KMS-11 (cell line): Measurements from ENCODE around the gene PARVB.

Source experiments
- H2AFZ ChIP-seq: fragments of 200-600 bp; sonication (generic); 2 replicates; pipeline ENCODE4 v1.6.1; 2016; ENCODE audit warnings: antibody characterized with exemption, mixed run types, low read depth
- H3K27ac ChIP-seq: fragments of 200-600 bp; sonication (generic); 2 replicates; pipeline ENCODE4 v1.6.1; 2016; ENCODE audit warnings: mild to moderate bottlenecking, mixed run types
- H3K27me3 ChIP-seq: fragments of 200-600 bp; sonication (generic); 2 replicates; pipeline ENCODE4 v1.6.1; 2017; ENCODE audit warnings: mild to moderate bottlenecking, low read depth, mixed run types, moderate library complexity; ENCODE audit not compliant: insufficient read depth
- H3K36me3 ChIP-seq: fragments of 200-600 bp; sonication (generic); 2 replicates; pipeline ENCODE4 v1.6.1; 2017; ENCODE audit warnings: mild to moderate bottlenecking, mixed run types; ENCODE audit not compliant: insufficient read depth
- H3K4me1 ChIP-seq: fragments of 200-600 bp; sonication (generic); 2 replicates; pipeline ENCODE4 v1.6.1; 2016; ENCODE audit warnings: mild to moderate bottlenecking, low read depth, mixed run types; ENCODE audit not compliant: poor library complexity, severe bottlenecking
- H3K4me2 ChIP-seq: fragments of 200-600 bp; sonication (generic); 2 replicates; pipeline ENCODE4 v1.7.0; 2016; ENCODE audit warnings: mild to moderate bottlenecking, mixed run types
- H3K4me3 ChIP-seq: fragments of 200-600 bp; sonication (generic); IDR thresholded peaks from 2 replicates; pipeline ENCODE4 v1.6.1; 2017; ENCODE audit warnings: low read depth, low read length, mixed read lengths; ENCODE audit not compliant: insufficient read depth
- H3K79me2 ChIP-seq: fragments of 200-600 bp; sonication (generic); 2 replicates; pipeline ENCODE4 v1.6.1; 2016; ENCODE audit warnings: low read depth, mixed run types; ENCODE audit not compliant: insufficient read depth
- H3K9ac ChIP-seq: fragments of 200-600 bp; sonication (generic); 2 replicates; pipeline ENCODE4 v1.6.1; 2016; ENCODE audit warnings: mild to moderate bottlenecking, mixed run types
- H4K20me1 ChIP-seq: fragments of 200-600 bp; sonication (generic); 2 replicates; pipeline ENCODE4 v1.6.1; 2016; ENCODE audit warnings: mild to moderate bottlenecking, mixed run types; ENCODE audit not compliant: insufficient read depth
- CTCF ChIP-seq: fragments of 200-600 bp; sonication (generic); conservative IDR thresholded peaks from 2 replicates; pipeline ENCODE4 v1.6.1; 2017; ENCODE audit warnings: low read depth, mild to moderate bottlenecking, antibody characterized with exemption, low read length, moderate library complexity, mixed read lengths

PARVB gene

DNA sequence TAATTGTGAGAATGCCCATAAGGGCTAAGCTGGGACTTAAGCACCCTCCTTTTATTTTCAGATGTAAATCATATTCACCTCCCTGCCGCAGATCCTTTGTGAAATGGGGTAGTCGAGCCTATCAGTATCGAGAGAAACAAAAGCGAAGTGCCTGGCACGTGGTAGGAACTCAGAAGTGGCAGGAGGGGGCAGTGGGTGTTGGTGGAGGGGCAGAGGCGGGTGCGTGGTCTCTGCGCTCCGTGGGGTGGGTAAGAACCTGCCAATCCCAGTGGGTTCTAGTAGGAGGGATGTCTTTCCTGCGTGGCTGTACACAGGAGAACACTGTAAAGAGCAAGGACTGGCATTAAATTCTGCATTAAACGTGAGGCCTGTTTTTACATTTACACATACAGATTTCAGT is 21.8 kb upstream of the PARVB start:
- TF ChIP-seq CTCF = no peak
- Histone ChIP-seq H3K36me3 (no peaks in the 10 kb centered on the region), H3K9ac (no peak overlapping the region), H3K4me3 (no peak overlapping the region), H2AFZ (no peak overlapping the region), H3K4me1 (no peaks in the 10 kb centered on the region), H3K27me3 (no peaks in the 10 kb centered on the region), H4K20me1 (no peaks in the 10 kb centered on the region), H3K27ac (no peak overlapping the region), H3K79me2 (no peaks in the 10 kb centered on the region), H3K4me2 (no peak overlapping the region)

- Histone ChIP-seq H3K4me1 (no peaks in the 10 kb centered on the region), H3K27me3 (no peaks in the 10 kb centered on the region), H3K4me3 (no peak overlapping the region), H3K36me3 (no peaks in the 10 kb centered on the region), H3K27ac (no peak overlapping the region), H3K4me2 (no peak overlapping the region), H4K20me1 (no peaks in the 10 kb centered on the region), H3K79me2 (no peaks in the 10 kb centered on the region), H2AFZ (no peak overlapping the region), H3K9ac (no peak overlapping the region)
- no peak for TF ChIP-seq CTCF
These were observed 21.1 kb upstream of the PARVB start for GRCh38 chr22:44002997-44003396.

DNA sequence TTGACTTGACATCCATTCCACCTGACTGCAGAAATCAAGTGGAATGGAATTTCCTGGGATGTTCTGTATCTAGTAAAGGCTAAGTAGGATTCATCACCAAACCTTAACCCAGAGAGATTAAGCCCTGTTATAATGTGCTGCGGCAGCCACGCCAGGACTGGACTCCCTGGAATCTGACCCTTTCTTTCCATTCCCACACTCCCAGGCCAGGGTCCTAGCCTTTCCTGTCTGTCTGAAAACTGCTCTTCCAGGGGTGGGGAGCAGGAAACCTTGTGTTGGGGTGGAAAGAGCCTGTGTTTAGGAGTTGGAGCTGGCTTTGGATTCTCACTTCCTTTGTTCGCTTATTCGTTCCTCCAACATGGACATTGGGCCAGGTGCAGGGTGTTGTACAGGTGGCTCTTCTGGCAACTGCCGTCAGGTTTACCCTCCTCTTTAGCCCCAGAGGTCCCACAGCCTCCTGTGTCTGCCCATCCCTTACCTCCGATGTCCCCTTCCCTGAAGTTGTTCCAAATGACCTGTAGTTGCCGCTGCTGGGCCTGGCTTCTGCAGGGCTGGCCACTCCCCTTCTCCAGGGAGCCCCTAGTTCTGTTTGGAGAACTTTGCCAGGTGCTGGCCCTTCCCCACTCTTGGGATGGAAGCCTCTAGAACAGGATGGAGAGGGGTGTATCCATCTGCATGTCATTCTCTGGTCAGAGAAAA is 20.5 kb upstream of the PARVB start:
- no peaks in the 10 kb centered on the region for H4K20me1 ChIP-seq
- no peaks in the 10 kb centered on the region for H3K4me1 ChIP-seq
- no peaks in the 10 kb centered on the region for H3K27me3 ChIP-seq
- no peak overlapping the region for H2AFZ ChIP-seq
- H3K4me3 ChIP-seq = no peak overlapping the region
- H3K36me3 ChIP-seq = no peaks in the 10 kb centered on the region
- no peak for TF ChIP-seq CTCF
- no peak overlapping the region for H3K9ac ChIP-seq
- H3K79me2 ChIP-seq = no peaks in the 10 kb centered on the region
- H3K27ac ChIP-seq = no peak overlapping the region
- H3K4me2 ChIP-seq = no peak overlapping the region

DNA sequence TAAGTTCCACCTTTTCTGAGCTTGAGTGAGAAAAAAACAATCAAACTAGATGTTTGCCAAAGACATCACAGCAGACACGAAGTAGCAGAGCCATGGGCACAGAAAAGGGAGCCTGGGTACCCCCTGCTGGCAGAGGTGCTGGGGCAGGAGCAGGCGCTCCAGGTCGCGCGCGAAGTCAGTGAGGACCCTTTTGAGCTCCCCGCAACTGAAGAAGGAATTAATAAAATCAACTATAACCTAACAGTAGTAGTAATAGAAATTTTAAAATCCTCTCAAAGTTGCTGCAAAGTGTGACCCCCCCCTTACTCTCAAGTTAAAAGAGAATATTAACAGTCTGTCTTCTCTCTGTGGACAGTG is 20.0 kb upstream of the PARVB start:
- Histone ChIP-seq H3K27me3 (no peaks in the 10 kb centered on the region), H3K4me3 (no peak overlapping the region), H3K4me2 (no peak overlapping the region), H2AFZ (no peak overlapping the region), H3K4me1 (no peaks in the 10 kb centered on the region), H3K79me2 (no peaks in the 10 kb centered on the region), H3K36me3 (no peaks in the 10 kb centered on the region), H4K20me1 (no peaks in the 10 kb centered on the region), H3K9ac (no peak overlapping the region), H3K27ac (no peak overlapping the region)
- TF ChIP-seq CTCF = no peak
